NB4 (cell line): ENCODE data around the gene ADGRB3.

ENCODE experiments used
- POLR2A ChIP-seq: IDR thresholded peaks from 2 replicates; pipeline ENCODE4 v1.6.1; 2011; ENCODE audit warnings: mild to moderate bottlenecking; ENCODE audit not compliant: insufficient read length; ENCODE audit errors: extremely low read depth
- TF ChIP-seq, protein P1 (sequence below): IDR thresholded peaks from one replicate; pipeline ENCODE4 v1.5.1; 2012; ENCODE audit warnings: low read depth, low read length

GRCh38 chr6:69102416-69102815 lies 467.3 kb downstream of the ADGRB3 start:
- TF ChIP-seq, protein P1, sequence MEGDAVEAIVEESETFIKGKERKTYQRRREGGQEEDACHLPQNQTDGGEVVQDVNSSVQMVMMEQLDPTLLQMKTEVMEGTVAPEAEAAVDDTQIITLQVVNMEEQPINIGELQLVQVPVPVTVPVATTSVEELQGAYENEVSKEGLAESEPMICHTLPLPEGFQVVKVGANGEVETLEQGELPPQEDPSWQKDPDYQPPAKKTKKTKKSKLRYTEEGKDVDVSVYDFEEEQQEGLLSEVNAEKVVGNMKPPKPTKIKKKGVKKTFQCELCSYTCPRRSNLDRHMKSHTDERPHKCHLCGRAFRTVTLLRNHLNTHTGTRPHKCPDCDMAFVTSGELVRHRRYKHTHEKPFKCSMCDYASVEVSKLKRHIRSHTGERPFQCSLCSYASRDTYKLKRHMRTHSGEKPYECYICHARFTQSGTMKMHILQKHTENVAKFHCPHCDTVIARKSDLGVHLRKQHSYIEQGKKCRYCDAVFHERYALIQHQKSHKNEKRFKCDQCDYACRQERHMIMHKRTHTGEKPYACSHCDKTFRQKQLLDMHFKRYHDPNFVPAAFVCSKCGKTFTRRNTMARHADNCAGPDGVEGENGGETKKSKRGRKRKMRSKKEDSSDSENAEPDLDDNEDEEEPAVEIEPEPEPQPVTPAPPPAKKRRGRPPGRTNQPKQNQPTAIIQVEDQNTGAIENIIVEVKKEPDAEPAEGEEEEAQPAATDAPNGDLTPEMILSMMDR = no peak
- no peak for TF ChIP-seq POLR2A
